Measurements from ENCODE around the gene GAS7. TPM values are rescaled to one million over a fixed set of nuclear protein-coding genes. Genes with fewer than 3 reads are reported as not detected.

Gene GAS7
- total and polyA plus RNA-seq, 12 donors, result 3.6 to 54.9 (median 28.0) TPM

- no peak for DNase-seq
- H3K9me3 ChIP-seq (replicated peaks in 1 of 3), result no peaks in the 10 kb centered on the region
- no peaks in the 10 kb centered on the region for H3K27me3 ChIP-seq
- no peaks in the 10 kb centered on the region for H3K36me3 ChIP-seq (replicated peaks in 1 of 2)
- no peaks in the 10 kb centered on the region for H3K4me1 ChIP-seq (replicated peaks in 1 of 2)
- intact Hi-C loops (cut with DNase I), result no loop called here
- H3K4me3 ChIP-seq, result no peak overlapping the region
- no peak for TF ChIP-seq POLR2A (IDR thresholded peaks at IDR 0.05)
- TF ChIP-seq, protein P1, sequence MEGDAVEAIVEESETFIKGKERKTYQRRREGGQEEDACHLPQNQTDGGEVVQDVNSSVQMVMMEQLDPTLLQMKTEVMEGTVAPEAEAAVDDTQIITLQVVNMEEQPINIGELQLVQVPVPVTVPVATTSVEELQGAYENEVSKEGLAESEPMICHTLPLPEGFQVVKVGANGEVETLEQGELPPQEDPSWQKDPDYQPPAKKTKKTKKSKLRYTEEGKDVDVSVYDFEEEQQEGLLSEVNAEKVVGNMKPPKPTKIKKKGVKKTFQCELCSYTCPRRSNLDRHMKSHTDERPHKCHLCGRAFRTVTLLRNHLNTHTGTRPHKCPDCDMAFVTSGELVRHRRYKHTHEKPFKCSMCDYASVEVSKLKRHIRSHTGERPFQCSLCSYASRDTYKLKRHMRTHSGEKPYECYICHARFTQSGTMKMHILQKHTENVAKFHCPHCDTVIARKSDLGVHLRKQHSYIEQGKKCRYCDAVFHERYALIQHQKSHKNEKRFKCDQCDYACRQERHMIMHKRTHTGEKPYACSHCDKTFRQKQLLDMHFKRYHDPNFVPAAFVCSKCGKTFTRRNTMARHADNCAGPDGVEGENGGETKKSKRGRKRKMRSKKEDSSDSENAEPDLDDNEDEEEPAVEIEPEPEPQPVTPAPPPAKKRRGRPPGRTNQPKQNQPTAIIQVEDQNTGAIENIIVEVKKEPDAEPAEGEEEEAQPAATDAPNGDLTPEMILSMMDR (IDR thresholded peaks at IDR 0.05), result no peak
- H3K27ac ChIP-seq, result no peak overlapping the region
- WGBS, 4 donors, result 70 to 82% (median 75%) methylated on average over 6 of the region's 6 CpGs
These were observed 325.6 kb downstream of the GAS7 start for GRCh38 chr17:9872852-9873251.

GRCh38 chr17:9868552-9868951, 329.9 kb downstream of the GAS7 start:
- intact Hi-C loops (cut with DNase I), result no loop called here
- WGBS, 4 donors, result 42 to 53% (median 47%) methylated on average over 3 of the region's 3 CpGs
- no peaks in the 10 kb centered on the region for H3K9me3 ChIP-seq (replicated peaks in 1 of 3)
- no peaks in the 10 kb centered on the region for H3K36me3 ChIP-seq (replicated peaks in 1 of 2)
- H3K4me1 ChIP-seq (replicated peaks in 1 of 2), result no peaks in the 10 kb centered on the region
- H3K27ac ChIP-seq, result no peak overlapping the region
- no peak for DNase-seq
- no peaks in the 10 kb centered on the region for H3K27me3 ChIP-seq
- H3K4me3 ChIP-seq, result no peak overlapping the region
- TF ChIP-seq POLR2A (IDR thresholded peaks at IDR 0.05), result no peak
- TF ChIP-seq, protein P1 (IDR thresholded peaks at IDR 0.05), result no peak

DNA sequence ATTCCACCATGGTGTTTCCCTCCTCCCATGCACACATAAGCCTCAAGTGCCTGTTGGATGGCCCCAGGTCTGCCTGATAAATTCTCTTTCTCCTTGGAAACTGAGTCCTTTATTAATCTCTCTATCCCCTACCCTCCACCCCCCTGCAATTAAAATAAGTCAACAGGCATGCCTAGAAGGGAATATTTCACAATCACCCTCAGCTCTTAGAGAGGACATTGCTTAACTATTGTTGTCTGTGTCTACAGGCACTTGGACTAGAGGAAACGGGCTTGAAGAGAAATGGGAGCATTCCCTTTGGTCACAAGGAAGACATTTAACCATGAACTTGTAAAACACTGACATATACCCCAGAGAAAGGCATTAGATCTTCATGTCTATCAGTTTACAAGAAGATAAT, 332.8 kb downstream of the GAS7 start:
- no peak for TF ChIP-seq POLR2A (IDR thresholded peaks at IDR 0.05)
- TF ChIP-seq, protein P1 (IDR thresholded peaks at IDR 0.05), result no peak
- WGBS, 4 donors, result 25 to 50% (median 29%) methylated on average over 1 of the region's 1 CpG
- DNase-seq, result no peak
- H3K9me3 ChIP-seq (replicated peaks in 1 of 3), result no peaks in the 10 kb centered on the region
- intact Hi-C loops (cut with DNase I), result no loop called here
- H3K36me3 ChIP-seq (replicated peaks in 1 of 2), result no peaks in the 10 kb centered on the region
- no peaks in the 10 kb centered on the region for H3K4me1 ChIP-seq (replicated peaks in 1 of 2)
- no peak overlapping the region for H3K27ac ChIP-seq
- no peak overlapping the region for H3K4me3 ChIP-seq
- H3K27me3 ChIP-seq, result no peaks in the 10 kb centered on the region

GRCh38 chr17:9862949-9863348, 335.5 kb downstream of the GAS7 start:
- H3K36me3 ChIP-seq (replicated peaks in 1 of 2), result no peaks in the 10 kb centered on the region
- TF ChIP-seq, protein P1 (IDR thresholded peaks at IDR 0.05), result no peak
- no peak for TF ChIP-seq POLR2A (IDR thresholded peaks at IDR 0.05)
- H3K4me1 ChIP-seq (replicated peaks in 1 of 2), result no peaks in the 10 kb centered on the region
- no peak overlapping the region for H3K4me3 ChIP-seq
- no peaks in the 10 kb centered on the region for H3K27me3 ChIP-seq
- intact Hi-C loops (cut with DNase I), result no loop called here
- no peak for DNase-seq
- H3K9me3 ChIP-seq (replicated peaks in 1 of 3), result peaks cover 0 to 5% (median 0%) of the 10 kb centered on the region in 3 donors
- WGBS, 4 donors, result 46 to 73% (median 67%) methylated on average over 4 of the region's 4 CpGs
- H3K27ac ChIP-seq, result no peak overlapping the region
